DND-41 (cell line): ENCODE data around the gene SERP2.

Source experiments
- ATAC-seq: fragments of 200-7000 bp; cut with Tn5 transposase; 3 replicates; pipeline ENCODE4 v1.9.1; 2021; ENCODE audit warnings: low read depth; ENCODE audit not compliant: insufficient read depth
- DNase-seq: peaks from one replicate; pipeline ENCODE4 v3.0.0-alpha.2; 2020
- H2AFZ ChIP-seq: 2 replicates; pipeline ENCODE4 v1.6.0; 2012; ENCODE audit warnings: low read depth, low read length
- H3K27ac ChIP-seq: 2 replicates; pipeline ENCODE4 v1.5.1; 2012; ENCODE audit warnings: low read length, inconsistent platforms
- H3K27me3 ChIP-seq: fragments of 200-600 bp; sonication (generic); 2 replicates; pipeline ENCODE4 v1.6.0; 2012; ENCODE audit warnings: low read length, mild to moderate bottlenecking, inconsistent platforms; ENCODE audit not compliant: insufficient read depth, poor library complexity
- H3K36me3 ChIP-seq: 2 replicates; pipeline ENCODE4 v1.5.1; 2012; ENCODE audit warnings: low read length, inconsistent platforms; ENCODE audit not compliant: insufficient read depth
- H3K4me1 ChIP-seq: 2 replicates; pipeline ENCODE4 v1.5.1; 2012; ENCODE audit warnings: mild to moderate bottlenecking, low read length; ENCODE audit not compliant: insufficient read depth
- H3K4me2 ChIP-seq: 2 replicates; pipeline ENCODE4 v1.6.0; 2012; ENCODE audit warnings: mild to moderate bottlenecking, moderate library complexity, low read length, inconsistent platforms; ENCODE audit not compliant: insufficient read depth
- H3K4me3 ChIP-seq, 2 experiments: fragments of 200-600 bp in 1 of 2; shearing (Covaris generic) in 1 of 2; 2 replicates each; pipeline ENCODE4 v1.5.1; 2012 to 2016; ENCODE audit warnings: inconsistent platforms in 2 of 2, low read length in 2 of 2, mild to moderate bottlenecking in 2 of 2, low read depth in 1 of 2, moderate library complexity in 1 of 2
- H3K79me2 ChIP-seq: 2 replicates; pipeline ENCODE4 v1.6.0; 2012; ENCODE audit warnings: low read length, inconsistent platforms; ENCODE audit not compliant: insufficient read depth
- H3K9ac ChIP-seq: 2 replicates; pipeline ENCODE4 v1.6.0; 2012; ENCODE audit warnings: low read depth, mild to moderate bottlenecking, inconsistent platforms, low read length, moderate library complexity
- H3K9me3 ChIP-seq: 2 replicates; pipeline ENCODE4 v1.5.1; 2012; ENCODE audit warnings: low read length, moderate library complexity, mild to moderate bottlenecking, inconsistent platforms; ENCODE audit not compliant: insufficient read depth, severe bottlenecking
- H4K20me1 ChIP-seq: 2 replicates; pipeline ENCODE4 v1.6.0; 2012; ENCODE audit warnings: low read length; ENCODE audit not compliant: insufficient read depth
- CTCF ChIP-seq: IDR thresholded peaks from 2 replicates; pipeline ENCODE4 v1.5.1; 2012; ENCODE audit warnings: borderline replicate concordance, low read length, moderate library complexity, mild to moderate bottlenecking; ENCODE audit not compliant: poor library complexity, severe bottlenecking; ENCODE audit errors: extremely low read depth
- EZH2 ChIP-seq: IDR thresholded peaks from 3 replicates; pipeline ENCODE4 v1.6.1; 2012; ENCODE audit warnings: borderline replicate concordance, low read depth, mild to moderate bottlenecking, moderate library complexity, low read length, inconsistent platforms; ENCODE audit not compliant: severe bottlenecking

SERP2 gene

GRCh38 chr13:44365008-44365407, 8.6 kb upstream of the SERP2 start:
- H3K9ac ChIP-seq: no peak overlapping the region
- H3K4me2 ChIP-seq: no peak overlapping the region
- H4K20me1 ChIP-seq: no peaks in the 10 kb centered on the region
- TF ChIP-seq EZH2 (no peak), CTCF (no peak)
- no peak overlapping the region for H3K27ac ChIP-seq
- DNase-seq (no peak), ATAC-seq (no peak)
- H3K36me3 ChIP-seq: no peaks in the 10 kb centered on the region
- no peaks in the 10 kb centered on the region for H3K27me3 ChIP-seq
- no peaks in the 10 kb centered on the region for H3K79me2 ChIP-seq
- no peaks in the 10 kb centered on the region for H3K4me1 ChIP-seq
- H3K4me3 ChIP-seq: no peak overlapping the region
- H3K9me3 ChIP-seq: no peaks in the 10 kb centered on the region
- H2AFZ ChIP-seq: no peak overlapping the region

- no peaks in the 10 kb centered on the region for H3K4me1 ChIP-seq
- H3K4me2 ChIP-seq: no peak overlapping the region
- DNase-seq: no peak
- TF ChIP-seq EZH2 (no peak), CTCF (no peak)
- no peak for ATAC-seq
- no peak overlapping the region for H3K9ac ChIP-seq
- no peak overlapping the region for H2AFZ ChIP-seq
- no peak overlapping the region for H3K4me3 ChIP-seq
- no peaks in the 10 kb centered on the region for H3K27me3 ChIP-seq
- no peaks in the 10 kb centered on the region for H3K79me2 ChIP-seq
- H3K27ac ChIP-seq: no peak overlapping the region
- no peaks in the 10 kb centered on the region for H4K20me1 ChIP-seq
- no peaks in the 10 kb centered on the region for H3K9me3 ChIP-seq
- H3K36me3 ChIP-seq: no peaks in the 10 kb centered on the region
Observed at GRCh38 chr13:44365899-44366298, 7.7 kb upstream of the SERP2 start.

GRCh38 chr13:44368062-44368591, 5.5 kb upstream of the SERP2 start:
- H2AFZ ChIP-seq: no peak overlapping the region
- no peaks in the 10 kb centered on the region for H4K20me1 ChIP-seq
- H3K4me3 ChIP-seq: no peak overlapping the region
- DNase-seq (no peak), ATAC-seq (no peak)
- no peak overlapping the region for H3K27ac ChIP-seq
- H3K79me2 ChIP-seq: no peaks in the 10 kb centered on the region
- H3K9me3 ChIP-seq: no peaks in the 10 kb centered on the region
- no peak overlapping the region for H3K4me2 ChIP-seq
- H3K4me1 ChIP-seq: no peaks in the 10 kb centered on the region
- no peak overlapping the region for H3K9ac ChIP-seq
- TF ChIP-seq CTCF (no peak), EZH2 (no peak)
- no peaks in the 10 kb centered on the region for H3K27me3 ChIP-seq
- no peaks in the 10 kb centered on the region for H3K36me3 ChIP-seq
